ENCODE measurements around the gene NPVF.

GRCh38 chr7:25179325-25179724 is 49.0 kb downstream of the NPVF start:
- no peak for TF ChIP-seq CTCF (IDR thresholded peaks at IDR 0.05; ENCODE audit: low read depth, low read length, missing input control)
- TF ChIP-seq MAX (IDR thresholded peaks at IDR 0.05): no peak
- no peak for TF ChIP-seq ZBTB33 (IDR thresholded peaks at IDR 0.05)
- no peak for TF ChIP-seq RAD21 (IDR thresholded peaks at IDR 0.05)
- no peak for TF ChIP-seq ATF3 (IDR thresholded peaks at IDR 0.05)

Data from liver (tissue), 3 donors.